HG03432 (cell line): ENCODE measurements around the gene SGPP2.
"Not testable (repeated sequence)": the region's sequence is repeated elsewhere in the genome, so short reads cannot be mapped to it uniquely, and the experiment has no call there.

Experiments
- ATAC-seq: cut with Tn5 transposase; IDR thresholded peaks from one replicate; pipeline ENCODE4 v1.9.1; 2021; ENCODE audit warnings: mild to moderate bottlenecking, moderate library complexity; ENCODE audit not compliant: unreplicated experiment

Gene SGPP2

GRCh38 chr2:222424276-222424728 is at the start of gene SGPP2:
SGPP2 (plus strand) TSS chr2:222424543; CDS start chr2:222424603, 60 bp downstream.
- ATAC-seq: peak; percentile 36

- ATAC-seq: no peak
Observed at GRCh38 chr2:222375798-222376197, 48.5 kb upstream of the SGPP2 start.

GRCh38 chr2:222380456-222380855 is 43.9 kb upstream of the SGPP2 start:
- ATAC-seq: no peak

- ATAC-seq: no peak
Observed at GRCh38 chr2:222381566-222381965, 42.8 kb upstream of the SGPP2 start.

- no peak for ATAC-seq
Observed at GRCh38 chr2:222383255-222383654, 41.1 kb upstream of the SGPP2 start.

GRCh38 chr2:222391743-222392285 is 32.5 kb upstream of the SGPP2 start:
- no peak for ATAC-seq

GRCh38 chr2:222393733-222394267 is 30.5 kb upstream of the SGPP2 start:
- ATAC-seq: no peak

- no peak for ATAC-seq
Observed at GRCh38 chr2:222398446-222398885, 25.9 kb upstream of the SGPP2 start.

- no peak for ATAC-seq
Observed at GRCh38 chr2:222399038-222399783, 25.1 kb upstream of the SGPP2 start.

GRCh38 chr2:222404151-222404905 is 20.0 kb upstream of the SGPP2 start:
- no peak for ATAC-seq

- no peak for ATAC-seq
Observed at GRCh38 chr2:222408684-222409083, 15.7 kb upstream of the SGPP2 start.

- no peak for ATAC-seq
Observed at GRCh38 chr2:222410534-222410933, 13.8 kb upstream of the SGPP2 start.

GRCh38 chr2:222412334-222412733 is 12.0 kb upstream of the SGPP2 start:
- not testable (repeated sequence) for ATAC-seq

- ATAC-seq: no peak
Observed at GRCh38 chr2:222413295-222413911, 10.9 kb upstream of the SGPP2 start.

GRCh38 chr2:222418739-222419138 is 5.6 kb upstream of the SGPP2 start:
- no peak for ATAC-seq

- ATAC-seq: no peak
Observed at GRCh38 chr2:222420508-222420907, 3.8 kb upstream of the SGPP2 start.

GRCh38 chr2:222421626-222422025 is 2.7 kb upstream of the SGPP2 start:
- no peak for ATAC-seq

GRCh38 chr2:222423186-222423585 is 1.2 kb upstream of the SGPP2 start:
- no peak for ATAC-seq

- ATAC-seq: peak; percentile 34
Observed at GRCh38 chr2:222423632-222424275, 589 bp upstream of the SGPP2 start.
